KOPT-K1 (cell line): ENCODE data around the gene BORCS5.
"Not testable (repeated sequence)": the region's sequence is repeated elsewhere in the genome, so short reads cannot be mapped to it uniquely, and the experiment has no call there.

ENCODE experiments used
- H3K27ac ChIP-seq: fragments of 200-600 bp; sonication (generic); 2 replicates; pipeline ENCODE4 v1.5.1; 2016; ENCODE audit warnings: antibody characterized with exemption, mild to moderate bottlenecking, low read depth, low read length; ENCODE audit not compliant: poor library complexity, severe bottlenecking
- H3K36me3 ChIP-seq: fragments of 200-600 bp; sonication (generic); 2 replicates; pipeline ENCODE4 v1.5.1; 2017; ENCODE audit warnings: antibody characterized with exemption, mild to moderate bottlenecking, low read length, moderate library complexity; ENCODE audit not compliant: insufficient read depth
- H3K9me3 ChIP-seq: fragments of 200-600 bp; sonication (generic); 2 replicates; pipeline ENCODE4 v1.5.1; 2017; ENCODE audit warnings: antibody characterized with exemption, low read length, mild to moderate bottlenecking; ENCODE audit not compliant: insufficient read depth, poor library complexity, severe bottlenecking

BORCS5 gene

GRCh38 chr12:12483438-12483837, 126.6 kb downstream of the BORCS5 start:
- H3K36me3 ChIP-seq, result no peaks in the 10 kb centered on the region
- no peaks in the 10 kb centered on the region for H3K9me3 ChIP-seq
- peak overlapping the region; percentile 81 for H3K27ac ChIP-seq

- H3K9me3 ChIP-seq, result no peaks in the 10 kb centered on the region
- no peak overlapping the region for H3K27ac ChIP-seq
- H3K36me3 ChIP-seq, result no peaks in the 10 kb centered on the region
These were observed 129.9 kb downstream of the BORCS5 start for GRCh38 chr12:12486661-12487240.

- Histone ChIP-seq H3K9me3 (no peaks in the 10 kb centered on the region), H3K27ac (no peak overlapping the region), H3K36me3 (no peaks in the 10 kb centered on the region)
These were observed 130.6 kb downstream of the BORCS5 start for GRCh38 chr12:12487490-12487889.

- Histone ChIP-seq H3K9me3 (no peaks in the 10 kb centered on the region), H3K36me3 (no peaks in the 10 kb centered on the region), H3K27ac (no peak overlapping the region)
These were observed 131.4 kb downstream of the BORCS5 start for GRCh38 chr12:12488296-12488695.

GRCh38 chr12:12488823-12489550, 132.1 kb downstream of the BORCS5 start:
- Histone ChIP-seq H3K9me3 (no peaks in the 10 kb centered on the region), H3K27ac (no peak overlapping the region), H3K36me3 (no peaks in the 10 kb centered on the region)

GRCh38 chr12:12491606-12492005, 134.7 kb downstream of the BORCS5 start:
- no peaks in the 10 kb centered on the region for H3K36me3 ChIP-seq
- H3K27ac ChIP-seq, result no peak overlapping the region
- no peaks in the 10 kb centered on the region for H3K9me3 ChIP-seq

GRCh38 chr12:12492547-12492946, 135.7 kb downstream of the BORCS5 start:
- H3K36me3 ChIP-seq, result no peaks in the 10 kb centered on the region
- no peak overlapping the region for H3K27ac ChIP-seq
- H3K9me3 ChIP-seq, result no peaks in the 10 kb centered on the region

GRCh38 chr12:12495536-12495935, 138.7 kb downstream of the BORCS5 start:
- Histone ChIP-seq H3K27ac (no peak overlapping the region), H3K9me3 (no peaks in the 10 kb centered on the region), H3K36me3 (no peaks in the 10 kb centered on the region)

- Histone ChIP-seq H3K36me3 (no peaks in the 10 kb centered on the region), H3K27ac (no peak overlapping the region), H3K9me3 (no peaks in the 10 kb centered on the region)
These were observed 141.3 kb downstream of the BORCS5 start for GRCh38 chr12:12498210-12498609.

GRCh38 chr12:12499909-12500604, 143.2 kb downstream of the BORCS5 start:
- Histone ChIP-seq H3K36me3 (no peaks in the 10 kb centered on the region), H3K9me3 (no peaks in the 10 kb centered on the region), H3K27ac (no peak overlapping the region)

- H3K36me3 ChIP-seq, result no peaks in the 10 kb centered on the region
- H3K27ac ChIP-seq, result no peak overlapping the region
- H3K9me3 ChIP-seq, result no peaks in the 10 kb centered on the region
These were observed 144.2 kb downstream of the BORCS5 start for GRCh38 chr12:12501121-12501520.

GRCh38 chr12:12502130-12502814, 145.4 kb downstream of the BORCS5 start:
- not testable (repeated sequence) for H3K36me3 ChIP-seq, H3K27ac ChIP-seq, H3K9me3 ChIP-seq

- H3K9me3 ChIP-seq, result no peaks in the 10 kb centered on the region
- H3K27ac ChIP-seq, result no peak overlapping the region
- no peaks in the 10 kb centered on the region for H3K36me3 ChIP-seq
These were observed 145.9 kb downstream of the BORCS5 start for GRCh38 chr12:12502815-12503151.

GRCh38 chr12:12503384-12504078, 146.7 kb downstream of the BORCS5 start:
- no peak overlapping the region for H3K27ac ChIP-seq
- no peaks in the 10 kb centered on the region for H3K36me3 ChIP-seq
- no peaks in the 10 kb centered on the region for H3K9me3 ChIP-seq
